RKO (cell line): ENCODE results near the gene PIK3R5.
"Not testable (repeated sequence)": the region's sequence is repeated elsewhere in the genome, so short reads cannot be mapped to it uniquely, and the experiment has no call there.

Experiments used
- DNase-seq: peaks from one replicate; pipeline ENCODE4 v3.0.0-alpha.2; 2016; ENCODE audit warnings: low spot score

Gene PIK3R5

GRCh38 chr17:8896641-8897635, 68.6 kb downstream of the PIK3R5 start:
- DNase-seq: no peak

DNA sequence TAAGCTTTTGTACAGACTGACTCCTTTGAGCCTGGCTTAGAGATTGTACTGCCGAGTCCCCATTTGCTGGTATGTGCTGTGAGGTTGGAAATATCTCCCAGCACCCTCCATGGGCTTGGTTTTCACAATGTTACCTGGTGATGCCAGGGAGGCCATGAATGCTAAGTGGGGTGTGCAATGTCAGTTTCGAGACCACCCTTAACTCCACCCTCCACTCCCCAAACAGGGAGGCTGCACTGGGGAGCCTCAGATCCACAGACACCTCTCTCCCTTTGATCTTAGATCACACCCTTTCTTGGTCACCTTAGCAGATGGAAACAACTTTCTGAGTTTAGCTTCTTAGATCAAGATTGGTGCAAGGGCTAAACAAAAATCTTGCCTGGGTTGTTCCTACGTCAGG, 69.4 kb downstream of the PIK3R5 start:
- no peak for DNase-seq

GRCh38 chr17:8894673-8895578, 70.6 kb downstream of the PIK3R5 start:
- peak; percentile 70 for DNase-seq

DNA sequence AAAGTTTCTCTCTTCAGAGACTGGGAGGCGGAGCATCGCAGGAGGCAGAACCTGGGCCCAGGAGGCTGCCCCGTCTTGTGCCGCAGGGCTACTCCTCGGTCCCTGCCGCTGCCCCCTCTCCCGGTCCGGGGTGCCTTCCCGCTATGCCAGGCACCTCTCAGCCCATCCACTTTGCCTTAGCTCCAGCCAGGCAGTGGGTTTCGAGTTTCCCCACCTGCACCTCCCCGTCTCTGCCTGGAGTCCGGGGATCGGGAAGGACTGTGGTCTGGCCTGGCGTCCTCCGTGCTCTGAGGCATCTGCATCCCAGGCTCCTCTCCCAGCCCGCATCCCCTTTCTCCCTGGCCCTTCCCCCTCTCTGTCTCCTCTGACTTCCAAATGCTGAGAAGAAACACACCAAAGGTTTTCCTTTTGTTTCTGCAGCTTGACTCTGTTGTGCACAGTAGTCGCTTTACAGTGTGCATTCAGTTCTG, 71.3 kb downstream of the PIK3R5 start:
- DNase-seq: no peak

- no peak for DNase-seq
Observed at GRCh38 chr17:8893621-8894201, 71.8 kb downstream of the PIK3R5 start.

DNA sequence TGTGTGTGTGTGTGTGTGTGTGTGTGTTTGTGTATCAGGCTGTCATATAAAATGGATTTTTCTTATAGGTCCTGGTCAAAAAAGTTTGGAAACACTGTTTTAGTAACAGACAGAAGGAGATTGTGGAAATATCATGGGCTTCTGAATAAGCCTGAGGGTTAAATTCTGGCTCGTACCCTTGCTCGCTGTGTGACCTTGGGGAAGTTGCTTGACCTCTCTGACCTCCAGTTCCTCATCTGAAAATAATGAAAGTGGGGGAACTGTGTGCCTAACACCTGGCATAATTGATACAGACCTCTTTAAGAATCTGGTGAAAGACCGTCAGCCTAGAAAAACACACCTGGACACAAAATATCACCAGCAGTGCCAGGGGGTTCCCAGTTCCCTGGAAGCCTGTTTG, 72.4 kb downstream of the PIK3R5 start:
- DNase-seq: no peak

DNA sequence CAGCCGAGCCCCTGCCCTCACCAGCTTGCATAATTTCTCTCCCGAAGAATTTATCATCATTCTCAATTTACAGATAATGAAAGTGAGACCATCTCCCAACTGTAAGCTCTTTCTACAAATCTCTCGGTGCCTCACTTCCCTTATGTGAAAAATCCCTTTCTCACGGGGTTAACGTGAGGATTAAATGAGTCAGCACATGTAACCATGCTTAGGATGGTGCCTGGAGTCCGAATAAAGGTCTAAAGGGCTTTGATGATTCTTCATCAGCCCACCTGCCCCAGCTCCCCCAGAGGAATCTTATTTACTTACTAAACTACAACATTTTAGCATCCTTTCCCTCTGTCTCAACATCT, 73.2 kb downstream of the PIK3R5 start:
- no peak for DNase-seq

DNA sequence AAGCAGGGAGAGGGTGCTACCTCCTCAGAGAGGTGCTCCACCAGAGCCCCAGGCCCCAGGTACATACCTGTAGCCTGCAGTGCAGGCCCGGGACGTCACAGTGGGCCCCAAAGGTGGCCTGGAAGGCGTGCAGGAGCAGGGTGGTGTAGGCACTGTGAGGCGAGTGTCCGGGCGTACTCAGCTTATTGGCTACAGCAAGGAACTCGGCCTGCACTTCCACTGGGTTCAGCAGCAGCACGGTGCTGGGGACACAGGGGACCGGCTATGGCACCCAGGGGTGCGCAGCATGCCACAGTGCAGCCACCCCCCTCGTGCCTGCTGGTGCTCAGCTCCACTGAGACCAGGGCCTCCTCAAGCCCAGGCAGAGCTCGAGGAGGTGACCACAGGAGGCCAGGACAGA, 74.8 kb downstream of the PIK3R5 start:
- no peak for DNase-seq

- no peak for DNase-seq
Observed at GRCh38 chr17:8889458-8890210, 75.9 kb downstream of the PIK3R5 start.

DNA sequence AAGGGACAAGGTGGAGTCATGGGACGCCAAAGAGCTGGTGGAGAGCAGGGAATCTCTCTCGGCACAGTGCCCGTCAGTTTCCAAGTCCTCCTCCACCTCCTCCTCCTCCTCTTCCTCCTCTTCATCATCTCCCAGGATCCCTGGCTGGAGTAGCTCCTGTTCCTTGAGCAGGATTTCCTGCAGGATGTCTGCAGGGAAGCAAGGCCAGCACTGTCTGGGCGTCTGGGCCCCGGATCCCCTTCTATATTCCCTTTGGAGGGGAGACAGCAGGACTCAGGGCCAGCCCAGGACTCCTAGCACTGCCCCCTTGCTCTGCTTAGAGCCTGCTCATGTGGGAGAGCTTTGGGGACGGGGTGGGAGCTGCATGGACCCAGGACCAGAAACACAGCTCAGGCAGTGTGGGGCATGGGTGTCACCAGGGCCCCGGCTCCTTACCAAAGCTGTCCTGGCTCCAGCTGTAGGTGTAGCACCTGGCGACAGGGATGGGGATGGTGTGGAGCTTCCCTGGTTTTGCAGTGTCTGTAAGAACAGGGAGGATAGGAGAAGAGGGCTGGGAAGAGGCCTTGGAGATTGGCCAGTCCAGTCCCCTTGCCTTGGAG, 76.7 kb downstream of the PIK3R5 start:
- DNase-seq: no peak

DNA sequence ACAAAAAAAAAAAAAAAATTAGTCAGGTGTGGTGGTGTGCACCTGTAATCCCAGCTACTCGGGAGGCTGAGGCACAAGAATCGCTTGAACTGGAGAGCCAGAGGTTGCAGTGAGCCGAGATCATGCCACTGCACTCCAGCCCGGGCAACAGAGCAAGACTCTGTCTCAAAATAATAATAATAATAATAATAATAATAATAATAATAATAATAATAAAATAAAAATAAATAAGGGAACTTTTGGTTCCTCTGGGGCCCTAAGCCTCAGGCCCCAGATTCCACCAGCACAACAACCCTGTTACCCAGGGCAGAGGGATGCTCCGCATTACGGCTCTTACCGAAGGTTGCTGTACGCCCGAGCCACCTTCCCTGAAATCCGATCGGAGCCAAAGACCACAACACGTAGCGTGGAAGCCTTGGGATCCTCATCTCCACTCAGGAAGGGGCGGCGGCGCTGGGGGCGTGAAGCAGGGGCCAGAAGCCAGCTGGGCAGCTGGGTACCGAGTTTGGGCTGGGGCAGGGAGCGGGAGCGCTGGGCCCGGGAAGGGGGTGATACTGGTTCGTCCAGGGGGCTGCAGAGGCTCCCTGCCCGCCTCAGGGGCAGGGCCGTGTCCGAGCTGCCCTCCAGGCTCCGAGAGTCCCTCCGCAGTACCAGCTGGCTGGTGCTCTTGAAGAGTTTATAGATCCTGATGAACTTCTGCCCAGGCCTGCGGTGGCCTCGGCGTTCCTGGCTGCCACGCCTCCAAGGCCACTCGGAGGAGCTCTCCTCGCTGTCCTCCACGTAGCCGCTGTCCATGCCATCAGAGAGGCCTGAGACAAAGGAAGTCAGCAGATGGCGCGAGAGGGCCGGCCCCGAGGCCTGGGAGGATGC, 77.4 kb downstream of the PIK3R5 start:
- peak; percentile 63 for DNase-seq

DNA sequence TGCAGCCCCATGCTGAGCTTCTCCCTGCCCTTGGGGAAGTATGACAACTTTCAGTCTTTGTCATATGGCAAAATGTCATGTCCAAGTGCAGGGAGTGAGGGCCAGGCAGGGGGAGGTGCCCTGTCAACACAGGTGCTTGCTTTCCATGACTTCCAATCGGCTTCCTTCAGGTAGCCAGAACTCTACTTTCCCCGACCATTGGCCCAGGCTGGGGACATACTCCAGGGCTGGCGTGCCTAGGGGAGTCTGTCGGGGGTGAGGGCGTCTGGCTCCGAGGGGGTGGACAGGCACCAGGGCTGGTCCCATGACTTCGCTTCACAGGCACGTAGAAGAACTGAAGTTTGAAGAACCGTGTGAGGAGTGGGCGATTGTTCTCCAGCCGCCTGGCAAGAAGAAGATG, 78.2 kb downstream of the PIK3R5 start:
- no peak for DNase-seq

DNA sequence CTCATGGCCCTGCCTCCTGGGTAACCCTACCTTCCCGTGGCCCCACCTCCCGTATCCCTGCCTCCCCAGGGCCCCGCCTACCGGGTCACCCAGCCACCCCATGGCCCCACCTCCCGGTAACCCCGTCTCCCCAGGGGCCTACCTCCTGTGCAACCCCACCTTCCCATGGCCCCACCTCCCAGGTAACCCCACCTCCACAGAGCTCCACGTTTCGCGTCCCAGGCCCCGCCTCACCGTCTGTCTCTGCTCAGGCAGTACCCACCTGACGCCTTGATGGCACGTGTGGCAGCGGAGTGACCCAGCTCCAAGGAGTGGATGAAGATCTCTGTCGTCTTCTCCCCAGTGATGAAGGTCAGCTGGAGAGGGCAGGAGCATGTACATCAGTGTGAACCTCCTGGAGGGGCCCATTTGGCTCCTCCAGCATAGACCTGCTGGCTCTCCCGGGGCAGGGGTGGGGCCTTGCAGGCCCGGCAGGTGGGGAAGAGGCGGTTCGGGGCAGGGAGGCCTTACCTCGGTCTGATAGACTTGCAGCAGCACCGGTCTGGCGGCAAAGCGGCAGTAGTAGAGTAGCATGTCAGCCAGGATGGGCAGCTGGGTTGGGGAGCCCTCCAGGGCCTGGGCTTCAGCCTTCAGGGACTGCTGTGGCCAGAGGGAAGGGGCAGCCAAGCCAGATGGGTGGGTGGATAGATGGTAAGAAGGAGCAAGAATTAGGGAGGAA, 79.4 kb downstream of the PIK3R5 start:
- DNase-seq: no peak

DNA sequence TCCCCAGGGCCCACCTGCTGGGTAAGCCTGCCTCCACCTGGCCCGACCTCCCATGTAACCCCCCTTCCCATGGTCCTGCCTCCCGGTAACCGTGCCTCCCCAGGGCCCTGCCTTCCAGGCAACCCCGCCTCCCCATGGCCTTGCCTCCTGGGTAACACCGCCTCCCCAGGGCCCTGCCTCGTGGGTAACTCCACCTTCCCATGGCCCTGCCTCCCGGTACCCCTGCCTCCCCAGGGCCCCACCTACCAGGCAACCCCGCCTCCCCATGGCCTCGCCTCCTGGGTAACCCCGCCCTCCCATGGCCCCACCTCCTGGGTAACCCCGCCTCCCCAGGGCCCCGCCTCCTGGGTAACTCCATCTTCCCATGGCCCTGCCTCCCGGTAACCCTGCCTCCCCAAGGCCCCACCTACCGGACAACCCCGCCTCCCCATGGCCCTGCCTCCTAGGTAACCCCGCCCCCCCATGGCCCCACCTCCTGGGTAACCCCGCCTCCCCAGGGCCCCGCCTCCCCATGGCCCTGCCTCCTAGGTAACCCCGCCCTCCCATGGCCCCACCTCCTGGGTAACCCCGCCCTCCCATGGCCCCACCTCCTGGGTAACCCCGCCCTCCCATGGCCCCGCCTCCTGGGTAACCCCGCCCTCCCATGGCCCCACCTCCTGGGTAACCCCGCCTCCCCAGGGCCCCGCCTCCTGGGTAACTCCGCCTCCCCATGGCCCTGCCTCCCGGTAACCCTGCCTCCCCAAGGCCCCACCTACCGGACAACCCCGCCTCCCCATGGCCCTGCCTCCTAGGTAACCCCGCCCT, 80.1 kb downstream of the PIK3R5 start:
- not testable (repeated sequence) for DNase-seq

DNA sequence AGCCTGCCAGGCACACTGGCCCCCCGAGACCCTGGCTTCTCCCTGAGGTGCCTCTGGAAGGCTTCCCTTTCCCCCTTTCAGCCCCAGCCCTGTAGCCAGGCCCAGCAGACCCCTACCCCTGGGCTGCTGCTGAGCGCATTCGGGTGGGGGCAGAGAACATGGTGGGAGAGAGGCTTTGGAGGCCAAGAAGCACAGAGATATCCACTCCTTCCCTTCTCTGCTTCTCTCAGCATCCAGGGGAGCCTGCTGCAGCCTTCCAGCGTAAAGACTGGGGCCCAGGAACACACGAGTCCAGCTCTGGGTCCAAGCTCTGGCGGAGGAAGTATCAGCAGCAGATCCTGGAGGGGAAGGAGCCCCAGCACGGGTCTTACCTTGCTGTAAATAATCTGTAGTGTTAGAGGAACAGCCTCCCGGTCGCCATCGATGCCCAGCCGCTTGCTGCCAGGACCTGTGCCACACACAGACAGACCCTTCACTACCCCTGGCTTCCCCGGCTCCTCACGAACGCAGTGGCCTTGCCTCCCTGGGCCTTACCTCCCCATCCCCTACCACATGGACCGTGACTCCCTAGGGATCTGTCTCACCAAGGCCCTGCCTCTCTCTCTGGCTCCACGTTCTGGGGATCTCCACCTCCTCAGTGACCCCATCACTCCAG, 81.0 kb downstream of the PIK3R5 start:
- DNase-seq: no peak

- no peak for DNase-seq
Observed at GRCh38 chr17:8883353-8883752, 82.2 kb downstream of the PIK3R5 start.

DNA sequence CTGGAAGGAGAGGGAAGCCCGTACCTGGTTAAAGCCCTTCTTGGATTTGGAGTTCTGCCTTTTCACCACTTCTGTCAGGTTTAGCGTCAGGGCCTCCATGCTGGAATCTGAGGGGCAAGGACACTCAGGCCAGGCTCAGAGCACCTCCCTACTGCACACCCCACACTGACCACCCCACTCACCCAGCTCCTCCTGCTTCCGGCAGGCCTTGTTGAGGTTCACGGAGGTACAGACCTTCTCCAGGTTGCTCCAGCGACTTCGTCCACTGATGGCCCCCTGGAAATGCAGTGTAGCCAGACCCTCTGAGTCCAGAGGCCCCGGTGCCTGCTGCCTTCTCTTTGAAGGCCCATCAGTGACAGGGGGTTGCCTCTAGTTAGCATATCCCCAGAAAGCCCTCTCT, 83.9 kb downstream of the PIK3R5 start:
- no peak for DNase-seq

- no peak for DNase-seq
Observed at GRCh38 chr17:8880466-8880865, 85.0 kb downstream of the PIK3R5 start.
